Activated naive CD4-positive, alpha-beta T cell treated with anti-CD3 and anti-CD28 coated beads, Interleukin-2, amount 10 ng/mL, durations not matched to agents 5 hours and 36 hours (primary cell): ENCODE data around the gene WNT11. TPM values are rescaled to one million over a fixed set of nuclear protein-coding genes. Genes with fewer than 3 reads are reported as not detected.

ENCODE experiments used
- total RNA-seq, 2 experiments: library from RNA; stranded (reverse); gene quantifications; one replicate each; pipeline ENCODE4 v1.2.3, GENCODE V29; 2021

WNT11 gene
- not detected for total RNA-seq

GRCh38 chr11:76206327-76207081, at the start of gene WNT11:
Gene WNT11 (minus strand): TSS chr11:76206502. CDS start chr11:76206407, 95 bp downstream.

Other genes with a start within 250 kb of the WNT11 start
- gene THAP12, start 174.6 kb upstream of the WNT11 start, total RNA-seq, result 10 to 100 TPM; 53.0 to 55.8 TPM
- 1 to 10 TPM; 3.4 to 3.6 TPM for gene GVQW3, start 174.8 kb upstream of the WNT11 start, total RNA-seq
- gene EMSY, start 238.5 kb upstream of the WNT11 start, total RNA-seq, result 10 to 100 TPM; 26.9 to 29.4 TPM